NCI-H2029 treated with DMSO at 0.1 percent for 48 hours (cell line): ENCODE measurements around the gene LAMTOR4.
A peak's percentile ranks its signal among the peaks of the same experiment; 100 is the strongest.
"Not testable (repeated sequence)": the region's sequence is repeated elsewhere in the genome, so short reads cannot be mapped to it uniquely, and the experiment has no call there.

ENCODE experiments used
- DNase-seq: peaks from one replicate; lab custom pipeline; 2025; lab: John Stamatoyannopoulos, UW

LAMTOR4 gene

DNA sequence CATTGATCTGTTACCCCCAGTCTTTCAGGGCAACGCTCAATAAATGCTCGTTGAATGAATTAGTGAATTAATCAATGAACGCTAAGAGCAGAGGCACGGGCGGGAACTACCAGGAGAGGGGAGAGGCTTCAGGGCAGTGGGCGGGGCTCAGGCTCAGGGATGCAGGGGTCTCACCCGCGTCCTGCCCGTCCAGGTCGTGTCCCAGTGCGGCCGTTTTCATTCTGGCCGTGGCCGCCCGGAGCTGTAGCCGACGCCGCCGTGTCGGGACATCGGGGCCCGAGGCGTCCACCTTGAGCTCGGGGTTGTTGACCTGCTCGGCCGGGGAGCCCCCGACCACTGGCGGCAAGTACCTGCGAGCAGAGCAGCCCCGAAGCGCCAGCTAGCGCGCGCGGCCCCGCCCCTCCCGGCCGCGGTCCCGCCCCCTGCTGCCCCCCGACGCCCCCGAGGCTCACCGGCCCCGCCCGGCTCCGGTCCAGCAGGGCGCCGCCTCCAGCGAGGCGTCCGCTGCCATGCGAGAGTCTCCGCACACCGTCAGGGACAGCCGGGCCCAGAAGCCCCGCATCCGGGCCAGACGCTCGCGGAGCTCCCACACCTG lies 22.5 kb downstream of the LAMTOR4 start:
- DNase-seq = no peak

GRCh38 chr7:100171840-100172239 lies 23.1 kb downstream of the LAMTOR4 start:
- DNase-seq = no peak

GRCh38 chr7:100173806-100174495 lies 25.2 kb downstream of the LAMTOR4 start:
- DNase-seq = no peak

DNA sequence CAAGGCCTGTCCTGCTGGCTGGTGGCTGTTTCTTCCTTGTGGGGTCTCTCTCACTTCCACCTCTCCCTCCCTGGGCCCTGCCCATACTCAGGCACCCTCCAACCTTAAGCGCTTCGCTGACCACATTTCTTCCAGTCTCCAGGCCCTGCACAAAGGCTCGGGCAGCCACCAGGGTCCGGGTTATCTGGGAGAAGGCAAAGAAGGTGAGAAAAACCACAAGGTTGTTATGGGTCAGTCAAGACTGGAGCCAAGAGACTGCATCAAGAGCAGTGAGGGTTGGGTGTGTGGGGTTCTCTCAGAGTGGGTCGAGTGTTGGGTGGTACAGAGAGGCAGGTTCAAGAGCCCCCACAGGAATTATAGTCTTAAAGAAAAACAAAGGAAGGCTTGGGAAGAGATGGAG lies 25.9 kb downstream of the LAMTOR4 start:
- no peak for DNase-seq

DNA sequence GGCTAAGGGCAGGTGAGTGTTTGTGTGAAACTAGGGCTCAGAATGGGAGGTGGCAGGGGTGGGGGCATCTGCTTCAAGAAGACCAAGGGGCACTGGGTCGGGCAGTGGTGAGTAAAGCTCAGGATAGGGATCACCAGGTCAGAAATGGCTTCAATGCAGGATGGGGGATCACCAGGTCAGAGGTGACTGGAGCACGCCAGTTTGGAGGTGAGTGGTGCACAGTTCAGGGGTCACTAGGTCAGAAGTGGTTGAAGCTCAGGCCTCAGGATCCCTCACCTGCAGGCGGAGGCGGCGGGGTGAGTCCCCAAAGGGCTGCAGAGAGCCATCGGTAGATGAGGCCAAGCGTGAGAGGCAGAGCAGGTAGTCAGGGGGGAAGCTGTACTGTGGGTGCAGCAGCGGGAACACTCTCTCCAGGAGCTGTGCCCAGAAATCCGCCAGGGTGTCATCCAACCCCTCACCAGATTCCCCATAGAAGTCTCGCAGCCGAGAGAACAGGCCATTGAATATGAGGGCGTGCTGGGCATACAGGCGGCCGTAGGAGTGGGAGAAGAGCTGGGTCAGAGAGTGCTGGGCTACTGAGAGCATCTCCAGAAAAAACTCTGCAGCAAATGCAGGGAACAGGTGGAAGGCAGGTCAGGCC lies 26.7 kb downstream of the LAMTOR4 start:
- no peak for DNase-seq

DNA sequence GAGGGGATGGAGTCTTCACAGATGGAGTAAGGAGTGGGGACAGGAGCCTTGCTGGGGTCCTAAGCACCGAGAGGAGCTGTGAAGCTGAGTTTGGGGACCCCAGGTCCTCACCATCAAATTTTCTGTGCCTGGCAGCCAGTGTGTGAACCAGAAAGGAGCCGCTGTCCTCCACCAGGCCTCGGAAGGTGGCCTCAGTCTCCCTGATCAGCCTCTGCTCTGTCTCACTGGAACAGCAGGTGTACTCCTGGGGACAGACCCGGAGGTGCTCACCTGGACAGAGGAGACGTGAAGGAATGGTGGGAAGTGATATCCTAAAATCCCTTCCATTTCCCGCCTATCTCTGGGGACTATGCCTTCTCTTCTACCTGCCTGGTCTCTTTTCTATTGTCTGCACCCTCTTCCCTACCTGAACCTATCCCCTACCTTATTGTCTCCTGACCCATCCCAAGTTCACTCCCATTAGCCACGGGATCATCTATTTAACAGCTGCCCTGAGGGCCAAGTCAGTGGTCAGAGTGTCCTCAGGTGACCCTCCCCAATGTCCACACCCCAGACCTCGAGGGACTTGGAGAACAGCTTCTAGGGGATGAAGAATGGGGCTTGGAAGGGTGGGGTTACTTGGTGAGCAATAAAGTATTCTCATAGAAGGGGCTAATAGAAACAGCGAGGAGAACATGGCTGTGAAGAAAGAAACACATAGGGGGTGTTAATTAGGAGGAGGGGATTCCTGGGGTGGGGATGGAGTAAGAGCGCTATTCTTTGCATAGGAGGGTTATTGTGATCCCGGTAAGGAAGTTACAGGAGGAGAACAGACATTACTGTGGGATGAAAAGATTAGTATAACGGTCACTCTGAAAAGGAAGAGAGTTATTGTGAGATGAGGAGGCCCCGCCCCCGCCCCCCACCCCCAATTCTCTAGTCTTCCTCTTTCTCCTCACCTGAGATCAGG lies 27.7 kb downstream of the LAMTOR4 start:
- no peak for DNase-seq

- DNase-seq = peak; percentile 90
Measured at GRCh38 chr7:100177045-100178001, 28.6 kb downstream of the LAMTOR4 start, which contains the start of the genes GPC2 and STAG3. TSS of gene GPC2 (minus strand) at chr7:100177381. CDS start at chr7:100177199, 182 bp downstream. TSS of gene STAG3 (plus strand) at chr7:100177918. CDS start at chr7:100180557, 2,639 bp downstream.

DNA sequence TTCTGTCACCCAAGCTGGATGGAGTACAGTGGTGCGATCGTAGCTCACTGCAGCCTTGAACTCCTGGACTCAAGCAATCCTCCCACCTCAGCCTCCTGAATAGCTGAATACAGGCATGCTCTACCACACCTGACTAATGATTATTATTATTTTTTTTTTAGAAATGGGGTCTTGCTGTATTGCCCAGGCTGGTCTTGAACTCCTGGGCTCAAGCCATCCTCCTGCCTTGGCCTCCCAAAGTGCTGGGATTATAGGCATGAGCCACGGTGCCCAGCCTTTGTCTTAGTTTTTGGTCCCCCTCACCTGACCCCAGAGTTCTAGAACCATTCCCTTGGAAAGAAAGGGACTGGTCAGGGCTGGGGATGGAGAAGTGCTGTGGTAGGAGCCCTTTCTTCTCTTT lies 31.4 kb downstream of the LAMTOR4 start:
- DNase-seq = not testable (repeated sequence)

DNA sequence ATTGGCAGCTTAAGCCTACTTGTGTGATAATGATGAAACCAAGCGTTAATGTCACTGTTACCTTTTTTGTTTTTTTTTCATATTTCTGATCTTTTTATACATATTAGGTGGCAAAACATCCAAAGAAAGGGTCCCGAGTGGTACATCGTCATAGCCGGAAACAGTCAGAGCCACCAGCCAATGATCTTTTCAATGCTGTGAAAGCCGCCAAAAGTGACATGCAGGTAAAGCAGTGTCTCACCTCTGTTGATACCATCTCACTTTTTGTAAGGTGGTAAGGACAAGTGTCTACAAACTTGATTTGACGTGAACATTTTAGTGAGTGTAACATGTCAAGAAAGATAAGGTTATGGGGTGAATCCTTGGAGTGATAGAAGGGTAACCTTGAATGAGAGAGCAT lies 33.9 kb downstream of the LAMTOR4 start:
- not testable (repeated sequence) for DNase-seq

- DNase-seq = not testable (repeated sequence)
Measured at GRCh38 chr7:100183090-100183489, 34.4 kb downstream of the LAMTOR4 start.

DNA sequence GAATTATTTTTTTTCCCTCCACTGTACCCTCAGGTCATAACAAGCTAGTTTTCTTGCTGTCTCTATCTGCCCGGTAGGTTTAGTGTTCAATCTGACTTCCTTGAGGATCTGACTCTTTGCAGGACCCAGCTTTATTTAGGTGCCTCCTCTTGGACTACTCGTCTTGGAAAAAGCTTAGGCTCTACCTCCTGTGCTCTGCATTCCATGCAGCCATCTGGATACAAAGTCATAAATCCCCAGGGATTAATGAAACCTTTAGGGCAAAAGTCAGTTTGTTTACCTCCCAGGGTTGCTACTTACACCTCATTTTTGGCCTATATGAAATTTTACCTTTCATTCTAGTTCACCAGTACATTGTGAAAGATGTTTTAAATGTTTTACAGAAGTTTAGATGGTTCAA lies 37.0 kb downstream of the LAMTOR4 start:
- no peak for DNase-seq

DNA sequence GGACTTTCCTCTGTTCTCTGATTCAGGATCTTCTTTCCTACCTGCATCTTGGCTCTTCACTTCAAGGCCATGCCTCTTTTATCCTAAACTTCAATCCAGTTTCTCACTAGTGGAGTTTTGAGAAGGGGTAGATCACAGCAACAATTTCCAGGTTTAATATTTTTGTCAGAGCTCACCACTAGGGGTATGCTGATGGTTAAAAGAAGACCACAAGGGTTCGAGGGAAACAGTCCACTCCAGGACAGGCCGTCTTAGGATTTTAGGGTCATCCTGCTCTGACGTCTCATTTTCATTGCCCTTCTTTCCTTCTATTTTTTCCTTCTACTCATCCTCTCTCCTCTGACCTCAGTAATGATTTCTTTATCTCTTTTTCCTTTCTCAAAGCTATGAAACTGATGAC lies 40.3 kb downstream of the LAMTOR4 start:
- no peak for DNase-seq

DNA sequence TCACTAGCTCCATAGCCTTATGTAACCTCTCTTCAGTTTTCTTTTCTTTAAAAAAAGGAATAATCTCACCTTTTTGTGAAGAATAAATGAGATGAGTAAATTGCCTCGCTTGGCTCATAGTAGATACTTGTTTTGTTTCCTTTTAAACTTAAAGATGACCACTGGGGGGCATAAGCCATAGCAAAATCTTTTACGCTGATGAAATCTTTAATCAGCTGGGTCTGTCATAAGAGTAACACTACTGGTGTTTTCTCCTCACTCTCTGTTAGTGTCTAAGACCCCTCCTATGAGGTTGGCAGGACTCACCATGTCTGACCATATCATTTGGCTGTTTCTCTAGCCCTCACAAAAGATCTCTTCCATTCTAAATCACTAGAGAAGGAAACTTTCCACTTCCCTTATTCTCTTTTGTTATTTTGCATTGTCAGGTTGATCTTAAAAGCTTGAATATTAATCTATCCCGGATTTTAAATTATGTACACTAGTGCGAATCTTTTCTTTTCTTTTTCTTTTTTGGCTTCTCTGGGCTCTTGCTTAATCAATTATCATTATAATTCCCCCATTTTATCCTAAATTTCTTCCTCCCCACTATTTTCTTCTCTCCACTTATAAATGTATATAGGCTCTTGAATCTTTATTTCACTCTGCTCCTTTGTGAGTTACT lies 41.5 kb downstream of the LAMTOR4 start:
- no peak for DNase-seq

- no peak for DNase-seq
Measured at GRCh38 chr7:100191775-100192174, 43.1 kb downstream of the LAMTOR4 start.

GRCh38 chr7:100192281-100192862 lies 43.7 kb downstream of the LAMTOR4 start:
- not testable (repeated sequence) for DNase-seq

GRCh38 chr7:100192969-100193368 lies 44.3 kb downstream of the LAMTOR4 start:
- DNase-seq = no peak

DNA sequence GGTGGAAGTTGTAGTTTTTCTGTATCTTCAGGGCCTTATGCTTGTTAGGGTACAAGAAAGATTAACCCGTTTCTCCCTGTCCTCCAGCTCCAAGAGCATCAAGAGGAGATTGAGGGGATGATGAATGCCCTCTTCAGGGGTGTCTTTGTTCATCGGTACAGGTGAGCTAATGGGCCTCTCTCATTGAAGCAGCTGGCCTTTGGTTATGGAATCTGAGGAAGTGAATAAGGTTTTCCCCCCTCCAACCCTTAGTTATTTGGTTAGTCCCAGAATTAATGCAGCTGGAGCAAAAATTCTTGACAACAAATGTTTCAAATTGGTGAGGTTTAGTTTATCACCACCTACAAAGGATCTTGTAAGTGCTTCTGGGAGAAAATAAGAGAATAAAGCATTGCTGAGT lies 46.5 kb downstream of the LAMTOR4 start:
- DNase-seq = no peak

GRCh38 chr7:100195901-100196322 lies 47.2 kb downstream of the LAMTOR4 start:
- DNase-seq = not testable (repeated sequence)

DNA sequence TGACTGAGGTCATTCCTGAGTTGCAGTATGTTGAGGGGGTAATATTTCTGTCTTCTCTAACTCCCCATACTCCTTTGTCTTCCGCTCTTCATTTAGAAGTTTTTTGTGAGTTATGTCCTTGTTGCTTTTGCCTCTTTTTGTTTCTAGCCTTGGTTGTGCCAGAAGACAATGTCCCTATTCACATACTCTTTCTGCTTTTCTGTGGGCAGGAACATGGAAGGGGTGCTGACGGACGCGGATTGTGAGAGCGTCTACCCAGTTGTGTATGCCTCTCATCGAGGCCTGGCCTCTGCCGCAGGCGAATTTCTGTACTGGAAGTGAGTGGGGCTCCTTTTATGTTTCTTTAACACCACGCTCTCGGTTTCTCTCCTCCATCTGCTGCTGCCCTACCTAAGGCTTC lies 49.5 kb downstream of the LAMTOR4 start:
- DNase-seq = no peak

- DNase-seq = no peak
Measured at GRCh38 chr7:100200693-100201092, 52.0 kb downstream of the LAMTOR4 start.
